ENCODE data around the gene PSMD11. TPM values are rescaled to one million over a fixed set of nuclear protein-coding genes. Genes with fewer than 3 reads are reported as not detected.

Gene PSMD11
- total RNA-seq, 1 experiment from 2014 or later = 163 TPM

- no peak overlapping the region for H2AFZ ChIP-seq (ENCODE audit: low read length)
- intact Hi-C loops (cut with micrococcal nuclease) = no loop called here
- no peaks in the 10 kb centered on the region for H3K9me2 ChIP-seq (replicated peaks; ENCODE audit: low read length)
- H3K9me3 ChIP-seq (ENCODE audit: low read length) = no peaks in the 10 kb centered on the region
- H3K4me2 ChIP-seq (ENCODE audit: low read length) = no peak overlapping the region
- no peaks in the 10 kb centered on the region for H3K4me1 ChIP-seq (ENCODE audit: insufficient read depth, low read length)
- ATAC-seq (no peak), DNase-seq (no peak)
- H3K9ac ChIP-seq (ENCODE audit: low read length) = no peak overlapping the region
- TF ChIP-seq EZH2 (IDR thresholded peaks at IDR 0.05; ENCODE audit: low read length, unreplicated experiment) (no peak), EZH2phosphoT487 (IDR thresholded peaks at IDR 0.05; ENCODE audit: borderline replicate concordance, low read length) (no peak), CTCF (conservative IDR thresholded peaks at IDR 0.05; ENCODE audit: low read depth, low read length) (no peak)
- no peaks in the 10 kb centered on the region for H3K27me3 ChIP-seq (ENCODE audit: low read length)
- ChIA-PET POLR2A (ENCODE audit: unreplicated experiment) (no interaction called here), CTCF (no interaction called here)
- no peaks in the 10 kb centered on the region for H3F3A ChIP-seq (ENCODE audit: low read length, unreplicated experiment)
- H3K36me3 ChIP-seq (ENCODE audit: low read depth, low read length) = peaks cover 56% of the 10 kb centered on the region
- peaks cover 77% of the 10 kb centered on the region for H3K79me2 ChIP-seq (ENCODE audit: low read length)
- BruUV-seq (replicated peaks) = no TSS peak
- no peak overlapping the region for H3K4me3 ChIP-seq (ENCODE audit: low read length)
- peaks cover 23% of the 10 kb centered on the region for H4K20me1 ChIP-seq (ENCODE audit: low read length)
- no peak overlapping the region for H3K27ac ChIP-seq (ENCODE audit: low read length)
Observed at GRCh38 chr17:32458371-32458770, 14.1 kb downstream of the PSMD11 start.

- Histone ChIP-seq H3K4me1 (ENCODE audit: insufficient read depth, low read length) (no peaks in the 10 kb centered on the region), H3K4me2 (ENCODE audit: low read length) (no peak overlapping the region), H3K4me3 (ENCODE audit: low read length) (no peak overlapping the region), H3K27me3 (ENCODE audit: low read length) (no peaks in the 10 kb centered on the region), H3F3A (ENCODE audit: low read length, unreplicated experiment) (no peaks in the 10 kb centered on the region), H3K27ac (ENCODE audit: low read length) (no peak overlapping the region), H2AFZ (ENCODE audit: low read length) (no peak overlapping the region), H3K9me2 (replicated peaks; ENCODE audit: low read length) (no peaks in the 10 kb centered on the region), H4K20me1 (ENCODE audit: low read length) (peaks cover 19% of the 10 kb centered on the region), H3K36me3 (ENCODE audit: low read depth, low read length) (peaks cover 52% of the 10 kb centered on the region), H3K9ac (ENCODE audit: low read length) (no peak overlapping the region), H3K79me2 (ENCODE audit: low read length) (peaks cover 73% of the 10 kb centered on the region), H3K9me3 (ENCODE audit: low read length) (no peaks in the 10 kb centered on the region)
- BruUV-seq (replicated peaks) = no TSS peak
- ChIA-PET CTCF (no interaction called here), POLR2A (ENCODE audit: unreplicated experiment) (no interaction called here)
- TF ChIP-seq CTCF (conservative IDR thresholded peaks at IDR 0.05; ENCODE audit: low read depth, low read length) = no peak
- TF ChIP-seq EZH2 (IDR thresholded peaks at IDR 0.05; ENCODE audit: low read length, unreplicated experiment) = no peak
- TF ChIP-seq EZH2phosphoT487 (IDR thresholded peaks at IDR 0.05; ENCODE audit: borderline replicate concordance, low read length) = no peak
- ATAC-seq (no peak), DNase-seq (no peak)
- intact Hi-C loops (cut with micrococcal nuclease) = loop anchor here (10.0 kb wide), 1 partner anchor 1295 kb away; no protein-coding TSS in a partner anchor
Observed at GRCh38 chr17:32460054-32460453, 15.7 kb downstream of the PSMD11 start.

GRCh38 chr17:32461498-32461852, 17.2 kb downstream of the PSMD11 start:
- peaks cover 50% of the 10 kb centered on the region for H3K36me3 ChIP-seq (ENCODE audit: low read depth, low read length)
- no peaks in the 10 kb centered on the region for H3K9me3 ChIP-seq (ENCODE audit: low read length)
- H3K27ac ChIP-seq (ENCODE audit: low read length) = no peak overlapping the region
- ChIA-PET CTCF (interaction anchor here (0.6 kb wide), 2 partner anchors 13 to 174 kb away, joined by 3 read pairs; no protein-coding TSS in a partner anchor), POLR2A (ENCODE audit: unreplicated experiment) (no interaction called here)
- no peak for TF ChIP-seq EZH2phosphoT487 (IDR thresholded peaks at IDR 0.05; ENCODE audit: borderline replicate concordance, low read length)
- no peak for TF ChIP-seq EZH2 (IDR thresholded peaks at IDR 0.05; ENCODE audit: low read length, unreplicated experiment)
- BruUV-seq (replicated peaks) = no TSS peak
- no peak overlapping the region for H2AFZ ChIP-seq (ENCODE audit: low read length)
- H3K9me2 ChIP-seq (replicated peaks; ENCODE audit: low read length) = no peaks in the 10 kb centered on the region
- no peak for DNase-seq
- H3K27me3 ChIP-seq (ENCODE audit: low read length) = no peaks in the 10 kb centered on the region
- H3K4me1 ChIP-seq (ENCODE audit: insufficient read depth, low read length) = no peaks in the 10 kb centered on the region
- H3K4me3 ChIP-seq (ENCODE audit: low read length) = no peak overlapping the region
- no peak overlapping the region for H3K4me2 ChIP-seq (ENCODE audit: low read length)
- no peak for ATAC-seq
- peaks cover 69% of the 10 kb centered on the region for H3K79me2 ChIP-seq (ENCODE audit: low read length)
- no peak overlapping the region for H3K9ac ChIP-seq (ENCODE audit: low read length)
- intact Hi-C loops (cut with micrococcal nuclease) = loop anchor here (10.0 kb wide), 1 partner anchor 1293 kb away; no protein-coding TSS in a partner anchor
- peaks cover 19% of the 10 kb centered on the region for H4K20me1 ChIP-seq (ENCODE audit: low read length)
- H3F3A ChIP-seq (ENCODE audit: low read length, unreplicated experiment) = no peaks in the 10 kb centered on the region

Data from PC-3 (cell line).